GM19099 (cell line): ENCODE data around the gene SORCS2.

ENCODE experiments used
- POLR2A ChIP-seq: IDR thresholded peaks from 3 replicates; pipeline ENCODE4 v1.6.1; 2011; ENCODE audit warnings: low read depth; ENCODE audit not compliant: insufficient read length; ENCODE audit errors: extremely low read depth

The SORCS2 gene

GRCh38 chr4:7472442-7473013 lies 280.2 kb downstream of the SORCS2 start:
- TF ChIP-seq POLR2A = no peak

DNA sequence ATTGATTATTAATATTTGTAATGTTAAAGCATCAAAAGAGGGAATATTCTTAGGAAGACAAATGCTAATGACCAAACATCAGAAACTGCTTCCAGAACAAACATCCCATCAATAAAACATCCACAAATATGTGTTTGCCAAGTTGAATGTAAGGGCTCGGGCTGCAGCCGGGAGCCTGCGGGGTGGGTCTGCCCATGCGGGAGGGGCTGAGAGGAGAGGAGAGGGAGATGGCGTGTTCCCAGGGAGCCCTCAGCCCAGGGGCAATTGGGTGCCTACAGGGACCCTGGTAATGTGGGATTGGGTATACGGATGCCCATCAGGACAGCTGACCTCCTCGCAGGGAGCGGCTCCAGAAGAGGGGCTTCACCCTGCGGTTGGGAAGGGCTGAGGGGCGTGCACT lies 280.7 kb downstream of the SORCS2 start:
- TF ChIP-seq POLR2A = no peak

DNA sequence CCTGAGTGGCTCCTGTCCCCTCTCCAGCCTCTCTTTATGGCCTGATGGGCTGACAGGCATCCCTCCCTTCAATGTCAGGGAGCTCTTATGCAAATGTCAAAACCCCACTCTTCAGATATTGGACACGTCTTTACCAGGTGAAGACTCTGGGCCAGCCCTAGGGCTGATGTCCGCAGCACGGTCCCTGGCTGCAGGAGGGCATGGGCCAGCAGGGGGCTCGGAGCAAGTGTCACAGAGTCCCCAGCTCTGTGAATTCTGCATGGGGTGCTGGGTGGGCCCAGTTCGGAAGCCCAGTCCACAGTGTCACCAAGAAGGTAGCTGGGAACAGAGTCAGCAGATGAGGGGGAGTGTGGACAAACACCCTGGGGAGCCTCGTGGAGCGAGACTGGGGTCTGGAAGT lies 282.0 kb downstream of the SORCS2 start:
- no peak for TF ChIP-seq POLR2A

DNA sequence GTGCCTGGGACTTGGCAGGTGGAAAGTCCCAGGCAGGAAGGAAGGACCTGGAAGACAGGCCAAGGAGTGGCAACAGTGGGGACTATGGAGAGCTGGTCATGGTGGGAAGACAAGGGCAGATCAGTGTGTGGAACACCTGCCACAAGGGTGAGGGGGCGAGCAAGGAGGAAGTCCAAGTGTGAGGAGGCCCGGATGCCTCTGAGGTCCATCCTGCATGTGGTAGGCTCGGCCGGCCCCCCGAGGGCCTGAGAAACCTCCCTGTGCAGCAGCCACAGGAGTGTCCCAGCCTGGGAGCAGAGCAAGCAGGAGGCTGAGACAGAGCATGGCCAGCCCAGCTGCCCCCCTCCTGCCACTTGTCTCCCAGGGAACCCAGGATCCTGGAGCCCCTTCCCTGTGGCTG lies 282.9 kb downstream of the SORCS2 start:
- TF ChIP-seq POLR2A = no peak

GRCh38 chr4:7476820-7477219 lies 284.5 kb downstream of the SORCS2 start:
- no peak for TF ChIP-seq POLR2A

DNA sequence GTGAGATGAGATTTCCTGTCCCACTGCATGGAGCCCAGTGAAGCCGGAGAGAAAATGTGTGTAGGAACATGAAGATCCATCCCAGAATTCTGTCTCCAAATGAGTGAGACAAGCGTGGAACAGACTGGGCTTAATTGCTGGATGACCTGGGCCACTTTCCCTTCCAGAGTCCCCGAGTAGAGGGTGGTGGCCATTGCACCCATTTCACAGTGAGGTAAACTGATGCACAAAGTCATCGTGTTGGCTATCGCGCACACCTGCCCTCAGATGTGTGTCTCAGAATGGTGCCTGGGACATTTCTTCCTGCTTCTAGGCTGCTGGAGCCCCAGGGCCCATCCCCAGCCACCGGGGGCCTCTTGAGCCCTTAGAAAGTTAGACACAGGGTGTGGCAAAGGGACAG lies 285.4 kb downstream of the SORCS2 start:
- TF ChIP-seq POLR2A = no peak

DNA sequence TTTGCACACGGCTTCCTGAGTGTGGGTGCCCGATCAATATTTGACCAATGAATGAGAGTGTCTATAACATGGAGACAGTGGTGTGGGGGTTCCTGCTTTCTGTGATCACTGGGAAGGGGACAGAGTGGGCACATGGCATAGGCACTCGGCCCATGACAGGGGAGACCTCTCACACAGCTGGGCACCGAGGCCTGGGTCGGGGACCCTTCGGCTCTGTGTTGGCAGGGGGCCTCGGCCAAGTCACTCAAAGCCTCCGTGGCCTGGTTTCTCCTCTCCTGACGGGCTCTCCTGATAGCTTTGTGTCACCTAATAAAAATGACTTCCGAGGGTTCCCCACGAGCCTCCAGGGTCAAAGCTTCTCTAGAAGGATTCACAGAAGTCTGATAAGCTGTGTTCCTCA lies 286.3 kb downstream of the SORCS2 start:
- no peak for TF ChIP-seq POLR2A

DNA sequence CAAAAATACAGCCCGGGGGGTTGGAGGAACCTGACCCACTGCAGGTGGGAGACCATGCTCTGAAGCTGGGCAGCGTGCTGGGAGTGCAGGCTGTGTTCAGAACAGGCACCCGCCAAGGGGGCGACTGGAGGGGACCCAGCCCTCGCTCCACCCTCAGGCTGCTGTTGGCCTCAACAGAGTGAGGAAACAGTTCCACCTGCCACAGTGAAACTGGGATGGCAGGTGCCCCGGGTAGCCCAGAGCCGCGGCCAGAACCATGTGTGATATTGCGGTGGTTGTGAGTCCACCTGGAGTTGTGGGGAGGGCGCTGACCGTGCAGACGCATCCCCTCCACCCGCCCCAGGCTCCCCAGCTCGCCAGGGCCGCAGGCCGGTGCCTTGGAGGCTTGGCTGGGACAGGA lies 288.1 kb downstream of the SORCS2 start:
- TF ChIP-seq POLR2A = no peak

GRCh38 chr4:7481227-7481626 lies 288.9 kb downstream of the SORCS2 start:
- TF ChIP-seq POLR2A = no peak

- TF ChIP-seq POLR2A = no peak
Observed at GRCh38 chr4:7485096-7485495, 292.8 kb downstream of the SORCS2 start.

DNA sequence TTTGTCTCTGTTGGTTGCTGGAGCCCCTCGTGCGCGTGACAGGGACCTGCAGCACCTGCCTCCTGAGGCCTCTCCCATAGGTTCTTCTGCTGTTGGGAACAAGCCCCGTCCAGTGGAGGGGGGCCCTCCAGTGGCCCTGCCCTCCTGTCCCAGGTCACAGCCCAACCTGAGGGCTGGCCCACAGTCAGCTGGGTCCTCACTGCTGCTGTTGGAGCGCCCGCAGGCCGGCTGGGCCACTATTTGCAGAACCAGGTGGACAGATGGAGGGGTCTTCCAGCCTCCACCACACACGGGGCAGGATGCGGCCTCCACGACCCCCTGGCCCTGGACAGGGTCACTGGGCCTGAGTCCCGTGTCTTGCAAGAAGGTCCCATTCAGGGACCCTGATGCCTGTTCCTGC lies 293.8 kb downstream of the SORCS2 start:
- no peak for TF ChIP-seq POLR2A

GRCh38 chr4:7487502-7487901 lies 295.2 kb downstream of the SORCS2 start:
- no peak for TF ChIP-seq POLR2A

- TF ChIP-seq POLR2A = no peak
Observed at GRCh38 chr4:7487998-7488671, 295.8 kb downstream of the SORCS2 start.

- TF ChIP-seq POLR2A = no peak
Observed at GRCh38 chr4:7491915-7492314, 299.6 kb downstream of the SORCS2 start.

- TF ChIP-seq POLR2A = no peak
Observed at GRCh38 chr4:7498446-7499200, 306.3 kb downstream of the SORCS2 start.

DNA sequence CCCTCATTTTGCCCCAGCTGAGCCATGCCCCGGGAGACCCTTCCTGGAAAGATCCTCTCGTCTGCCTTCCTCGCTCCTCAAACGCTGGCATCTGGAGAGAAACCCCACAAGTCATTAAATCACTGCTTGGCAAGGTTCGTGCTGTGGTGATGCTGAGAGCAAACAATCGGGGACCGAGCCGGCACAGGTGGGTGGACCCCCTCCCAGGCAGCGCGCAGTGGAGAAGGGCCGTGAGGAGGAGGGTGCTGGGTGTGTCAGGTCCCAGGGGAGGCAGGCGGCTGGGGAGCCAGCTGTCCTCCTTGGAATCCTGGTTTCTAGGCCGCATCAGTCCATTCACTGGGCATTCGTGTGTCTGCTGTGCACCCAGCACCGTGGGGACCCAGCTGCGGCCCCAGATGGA lies 307.3 kb downstream of the SORCS2 start:
- no peak for TF ChIP-seq POLR2A
